ENCODE measurements around the gene EXOC3L4. TPM values are rescaled to one million over a fixed set of nuclear protein-coding genes. Genes with fewer than 3 reads are reported as not detected.

EXOC3L4 gene
- total RNA-seq, 4 donors from 2014 or later, result 0.93 to 5.2 (median 1.3) TPM; not detected in 1

- no peak for TF ChIP-seq CTCF (IDR thresholded peaks at IDR 0.05)
- ATAC-seq (ENCODE audit: low FRiP score) (no peak), DNase-seq (ENCODE audit: low spot score) (no peak)
Measured at GRCh38 chr14:103155826-103156394, 61.4 kb downstream of the EXOC3L4 start.

DNA sequence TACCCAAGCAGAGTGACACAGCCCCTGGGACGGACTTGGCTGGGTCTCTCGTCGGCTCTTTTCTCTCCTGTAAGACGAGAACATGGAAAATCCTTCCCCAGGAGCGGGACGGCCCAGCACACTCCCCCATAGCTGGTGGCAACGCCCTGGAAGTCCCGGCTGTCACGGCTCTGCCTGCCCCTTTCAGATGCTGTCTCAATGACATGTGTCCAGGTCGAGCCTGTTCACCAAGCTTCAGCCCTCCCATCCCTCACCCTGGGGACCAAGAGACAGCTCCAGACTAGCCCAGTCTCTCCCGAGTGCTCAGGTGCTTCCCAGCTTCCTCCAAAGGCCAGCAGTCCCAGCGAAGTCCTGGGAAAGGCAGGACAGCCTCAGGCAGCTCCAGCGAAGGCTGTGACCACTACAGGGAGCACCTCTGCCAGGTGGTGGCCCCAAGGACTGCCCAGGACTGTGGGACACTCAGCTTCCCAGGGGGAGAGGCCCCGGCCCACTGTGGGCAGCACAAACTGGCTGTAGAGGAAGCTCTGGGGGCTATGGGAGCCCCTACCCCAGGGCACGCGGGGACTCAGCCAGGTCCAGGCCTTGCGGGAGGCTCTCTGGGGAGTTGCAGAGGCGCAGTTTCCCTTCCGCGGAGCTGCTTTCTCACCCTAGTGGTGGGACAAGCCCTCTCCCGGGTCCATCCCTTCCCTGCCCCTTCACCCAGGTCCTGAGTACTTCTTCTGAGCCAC, 62.3 kb downstream of the EXOC3L4 start:
- TF ChIP-seq CTCF (IDR thresholded peaks at IDR 0.05), result no peak
- ATAC-seq (ENCODE audit: low FRiP score) (no peak), DNase-seq (ENCODE audit: low spot score) (no peak)

- DNase-seq (ENCODE audit: low spot score) (no peak), ATAC-seq (ENCODE audit: low FRiP score) (no peak)
- TF ChIP-seq CTCF (IDR thresholded peaks at IDR 0.05), result no peak
Measured at GRCh38 chr14:103157969-103158368, 63.4 kb downstream of the EXOC3L4 start.

DNA sequence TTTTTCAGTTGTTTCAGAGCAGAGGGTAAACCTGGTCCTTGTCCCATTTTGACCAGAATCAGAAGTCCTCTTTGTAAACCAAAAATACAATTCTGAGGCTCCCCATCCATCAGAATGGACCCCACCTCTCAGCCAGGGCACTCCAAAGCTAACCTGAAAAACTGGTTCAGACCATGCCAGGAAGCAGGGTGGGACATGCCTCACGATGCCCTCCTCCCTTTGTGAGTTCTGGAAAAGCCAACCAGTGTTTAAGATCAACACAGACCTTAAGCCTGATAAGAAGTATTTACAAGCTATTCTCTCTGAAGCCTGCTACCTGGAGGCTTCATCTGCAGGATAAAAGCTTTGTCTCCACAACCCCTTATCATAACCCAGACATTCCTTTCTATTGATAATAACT, 64.2 kb downstream of the EXOC3L4 start:
- no peak for DNase-seq (ENCODE audit: low spot score)
- no peak for ATAC-seq (ENCODE audit: low FRiP score)
- TF ChIP-seq CTCF (IDR thresholded peaks at IDR 0.05), result no peak

Other genes starting within 250 kb of the EXOC3L4 start
- gene AMN, start 172.1 kb upstream of the EXOC3L4 start, total RNA-seq, result 1 to 10 TPM in 2 of 4 donors, under 1 TPM in 2; 0.72 to 2.7 (median 1.7) TPM
- 100 to 1,000 TPM in 3 of 4 donors, 10 to 100 TPM in 1; 63.7 to 131 (median 113) TPM for gene CDC42BPB, start 37.2 kb upstream of the EXOC3L4 start, total RNA-seq
- 1 to 10 TPM in 1 of 4 donors, not detected in 3; 6.3 TPM for gene LBHD2, start 10.5 kb upstream of the EXOC3L4 start, total RNA-seq
- 100 to 1,000 TPM in 3 of 4 donors, 10 to 100 TPM in 1; 56.0 to 215 (median 144) TPM for gene TNFAIP2, start 28.7 kb downstream of the EXOC3L4 start, total RNA-seq
- 100 to 1,000 TPM; 157 to 399 (median 292) TPM for gene EIF5, start 239.5 kb downstream of the EXOC3L4 start, total RNA-seq

Data from omental fat pad (tissue), 4 donors.